Measurements from ENCODE around the gene SMYD3. TPM values are rescaled to one million over a fixed set of nuclear protein-coding genes. Genes with fewer than 3 reads are reported as not detected.
A peak's percentile ranks its signal among the peaks of the same experiment; 100 is the strongest.

SMYD3 gene
- total and polyA plus RNA-seq, 8 donors: 20.4 to 35.1 (median 24.3) TPM

GRCh38 chr1:246527402-246528088, 20.5 kb upstream of the SMYD3 start:
- H3K27ac ChIP-seq: no peak overlapping the region
- TF ChIP-seq CTCF (IDR thresholded peaks at IDR 0.05): no peak
- H3K27me3 ChIP-seq: no peaks in the 10 kb centered on the region
- H3K9me3 ChIP-seq: peaks cover 0 to 28% of the 10 kb centered on the region in 2 donors
- H3K36me3 ChIP-seq: no peaks in the 10 kb centered on the region
- intact Hi-C loops (cut with DNase I): no loop called here
- no peaks in the 10 kb centered on the region for H3K4me1 ChIP-seq
- no peak overlapping the region for H3K4me3 ChIP-seq
- ATAC-seq: peak; percentile 24
- peak in 1 of 4 donors; percentile 56 for DNase-seq

GRCh38 chr1:246526915-246527314, 19.8 kb upstream of the SMYD3 start:
- Histone ChIP-seq H3K27me3 (no peaks in the 10 kb centered on the region), H3K27ac (no peak overlapping the region), H3K4me1 (no peaks in the 10 kb centered on the region), H3K36me3 (no peaks in the 10 kb centered on the region), H3K9me3 (peaks cover 0 to 25% of the 10 kb centered on the region in 2 donors), H3K4me3 (no peak overlapping the region)
- intact Hi-C loops (cut with DNase I): no loop called here
- ATAC-seq: no peak
- peak in 1 of 4 donors; percentile 70 for DNase-seq
- TF ChIP-seq CTCF (IDR thresholded peaks at IDR 0.05): no peak

- Histone ChIP-seq H3K9me3 (peaks cover 0 to 20% of the 10 kb centered on the region in 2 donors), H3K27me3 (no peaks in the 10 kb centered on the region), H3K4me3 (no peak overlapping the region), H3K27ac (no peak overlapping the region), H3K36me3 (no peaks in the 10 kb centered on the region), H3K4me1 (no peaks in the 10 kb centered on the region)
- no peak for TF ChIP-seq CTCF (IDR thresholded peaks at IDR 0.05)
- DNase-seq: no peak
- ATAC-seq: no peak
- intact Hi-C loops (cut with DNase I): no loop called here
Observed at GRCh38 chr1:246526380-246526779, 19.3 kb upstream of the SMYD3 start.

- ATAC-seq (no peak), DNase-seq (no peak)
- Histone ChIP-seq H3K27ac (no peak overlapping the region), H3K4me3 (no peak overlapping the region), H3K4me1 (no peaks in the 10 kb centered on the region), H3K27me3 (no peaks in the 10 kb centered on the region), H3K36me3 (no peaks in the 10 kb centered on the region), H3K9me3 (peaks cover 0 to 50% of the 10 kb centered on the region in 2 donors)
- intact Hi-C loops (cut with DNase I): no loop called here
- no peak for TF ChIP-seq CTCF (IDR thresholded peaks at IDR 0.05)
Observed at GRCh38 chr1:246519514-246519913, 12.4 kb upstream of the SMYD3 start.

GRCh38 chr1:246518456-246519205, 11.6 kb upstream of the SMYD3 start:
- ATAC-seq (no peak), DNase-seq (peak in 1 of 4 donors; percentile 55)
- Histone ChIP-seq H3K9me3 (peaks cover 0 to 58% of the 10 kb centered on the region in 2 donors), H3K4me3 (no peak overlapping the region), H3K27ac (no peak overlapping the region), H3K4me1 (no peaks in the 10 kb centered on the region), H3K36me3 (no peaks in the 10 kb centered on the region), H3K27me3 (no peaks in the 10 kb centered on the region)
- intact Hi-C loops (cut with DNase I): no loop called here
- TF ChIP-seq CTCF (IDR thresholded peaks at IDR 0.05): no peak
